H1 (cell line): Measurements from ENCODE around the gene TTC31. TPM values are rescaled to one million over a fixed set of nuclear protein-coding genes. Genes with fewer than 3 reads are reported as not detected.

Source experiments
- CTCF ChIA-PET: fragments of 300-600 bp; sonication (Branson Sonifier 250); formaldehyde crosslinking; loops from one replicate; lab custom pipeline; 2021; ENCODE audit not compliant: partially characterized antibody; lab: Charles Lee
- POLR2A ChIA-PET: fragments of 300-600 bp; sonication (Branson Sonifier 250); formaldehyde crosslinking; loops from one replicate; lab custom pipeline; 2021; ENCODE audit warnings: inconsistent platforms; ENCODE audit not compliant: partially characterized antibody; lab: Charles Lee
- DNase-seq, 2 experiments: peaks; one replicate each; pipeline versions ENCODE4 v3.0.0 to v3.0.0-alpha.2; 2010 to 2022; ENCODE audit warnings: low spot score in 2 of 2, low read depth in 1 of 2, mixed read lengths in 1 of 2
- FAIRE-seq: peaks from 2 replicates; lab custom pipeline; 2011; peaks lifted over from hg19 to GRCh38; lab: Jason Lieb, UNC
- H2AFZ ChIP-seq: 2 replicates; pipeline ENCODE4 v1.8.1; 2012; ENCODE audit warnings: low read length, inconsistent platforms
- H2AK5ac ChIP-seq: 2 replicates; pipeline ENCODE4 v1.6.1; 2013; ENCODE audit warnings: low read depth, low read length
- H2BK120ac ChIP-seq: replicated peaks from 2 replicates; pipeline ENCODE3; 2013; ENCODE audit warnings: low read depth, low read length, inconsistent platforms
- H2BK12ac ChIP-seq: 2 replicates; pipeline ENCODE4 v1.6.1; 2013; ENCODE audit warnings: low read depth, low read length
- H2BK15ac ChIP-seq: 2 replicates; pipeline ENCODE4 v1.6.1; 2013; ENCODE audit warnings: low read length
- H2BK20ac ChIP-seq: 2 replicates; pipeline ENCODE4 v1.6.1; 2013; ENCODE audit warnings: low read length
- H2BK5ac ChIP-seq: 2 replicates; pipeline ENCODE4 v1.6.1; 2013; ENCODE audit warnings: low read depth, low read length
- H3K14ac ChIP-seq: 2 replicates; pipeline ENCODE4 v1.6.1; 2013; ENCODE audit warnings: inconsistent platforms; ENCODE audit not compliant: insufficient read length
- H3K18ac ChIP-seq: 2 replicates; pipeline ENCODE4 v1.6.1; 2013; ENCODE audit warnings: low read length; ENCODE audit errors: extremely low read depth
- H3K23ac ChIP-seq: 2 replicates; pipeline ENCODE4 v1.6.1; 2013; ENCODE audit warnings: inconsistent platforms; ENCODE audit not compliant: insufficient read length
- H3K23me2 ChIP-seq: 2 replicates; pipeline ENCODE4 v1.6.1; 2013; ENCODE audit warnings: low read depth, low read length
- H3K27ac ChIP-seq: 2 replicates; pipeline ENCODE4 v1.6.1; 2011; ENCODE audit warnings: low read depth, low read length, inconsistent platforms
- H3K27me3 ChIP-seq, 4 experiments: replicated peaks in 1 of 4; 1 replicate in 1 of 4; 2 replicates in 3 of 4; pipeline versions ENCODE4 v1.6.1 to v1.8.1; 2011 to 2013; ENCODE audit warnings: low read length in 3 of 4, mild to moderate bottlenecking in 3 of 4, inconsistent platforms in 2 of 4, mixed read lengths in 2 of 4, moderate library complexity in 1 of 4; ENCODE audit not compliant: control insufficient read depth in 3 of 4, insufficient read depth in 3 of 4; ENCODE audit errors: extremely low read depth in 1 of 4
- H3K36me3 ChIP-seq, 4 experiments: 2 replicates each; pipeline versions ENCODE4 v1.6.1 to v1.8.1; 2011 to 2013; ENCODE audit warnings: mild to moderate bottlenecking in 4 of 4, low read length in 3 of 4, moderate library complexity in 2 of 4, control low read depth in 1 of 4, inconsistent platforms in 1 of 4; ENCODE audit not compliant: insufficient read depth in 4 of 4, control insufficient read depth in 2 of 4
- H3K4ac ChIP-seq: replicated peaks from 2 replicates; pipeline ENCODE3; 2013; ENCODE audit warnings: low read length, low read depth, mixed read lengths, inconsistent platforms; ENCODE audit not compliant: insufficient read length
- H3K4me1 ChIP-seq, 4 experiments: replicated peaks in 1 of 4; 1 replicate in 1 of 4; 2 replicates in 3 of 4; pipeline versions ENCODE4 v1.6.1 to v1.8.1; 2011 to 2013; ENCODE audit warnings: low read length in 3 of 4, inconsistent platforms in 2 of 4, mixed read lengths in 1 of 4; ENCODE audit not compliant: insufficient read depth in 4 of 4, control insufficient read depth in 3 of 4
- H3K4me2 ChIP-seq, 2 experiments: 2 replicates each; pipeline versions ENCODE4 v1.6.1 to v1.8.1; 2011 to 2013; ENCODE audit warnings: low read depth in 2 of 2, low read length in 2 of 2, control low read depth in 1 of 2, inconsistent platforms in 1 of 2, mild to moderate bottlenecking in 1 of 2; ENCODE audit not compliant: insufficient read depth in 1 of 2
- H3K4me3 ChIP-seq, 4 experiments: fragments of 200-600, 300-600 bp in 1 of 4; sonication (generic), shearing (Covaris generic), sonication (Bioruptor Twin) in 1 of 4; 2 replicates each; pipeline versions ENCODE4 v1.5.1 to v1.8.1; 2011 to 2016; ENCODE audit warnings: low read length in 4 of 4, low read depth in 3 of 4, control low read depth in 2 of 4, inconsistent platforms in 2 of 4, mild to moderate bottlenecking in 2 of 4, mixed read lengths in 1 of 4, moderate library complexity in 1 of 4; ENCODE audit not compliant: insufficient read depth in 2 of 4; ENCODE audit errors: extremely low read depth in 1 of 4
- H3K56ac ChIP-seq: replicated peaks from 2 replicates; pipeline ENCODE3; 2013; ENCODE audit warnings: low read depth, mild to moderate bottlenecking, mixed read lengths, low read length, inconsistent platforms; ENCODE audit not compliant: insufficient read length
- H3K79me1 ChIP-seq: 2 replicates; pipeline ENCODE4 v1.6.1; 2013; ENCODE audit warnings: low read depth, low read length, control low read depth
- H3K79me2 ChIP-seq, 2 experiments: 2 replicates each; pipeline versions ENCODE4 v1.6.1 to v1.8.1; 2012 to 2013; ENCODE audit warnings: low read length in 2 of 2, mild to moderate bottlenecking in 2 of 2, inconsistent platforms in 1 of 2; ENCODE audit not compliant: insufficient read depth in 2 of 2, control insufficient read depth in 1 of 2
- H3K9ac ChIP-seq, 4 experiments: replicated peaks in 1 of 4; 1 replicate in 1 of 4; 2 replicates in 3 of 4; pipeline versions ENCODE4 v1.6.1 to v1.8.1; 2011 to 2013; ENCODE audit warnings: low read depth in 3 of 4, low read length in 3 of 4, control low read depth in 2 of 4, mild to moderate bottlenecking in 2 of 4, moderate library complexity in 2 of 4, inconsistent platforms in 1 of 4; ENCODE audit errors: extremely low read depth in 1 of 4
- H3K9me3 ChIP-seq, 2 experiments: 2 replicates each; pipeline versions ENCODE4 v1.6.1 to v1.8.1; 2012 to 2013; ENCODE audit warnings: mild to moderate bottlenecking in 2 of 2, moderate library complexity in 2 of 2, control low read depth in 1 of 2, inconsistent platforms in 1 of 2, low read depth in 1 of 2, low read length in 1 of 2, mixed read lengths in 1 of 2; ENCODE audit not compliant: insufficient read depth in 2 of 2
- H4K20me1 ChIP-seq, 2 experiments: replicated peaks in 1 of 2; 2 replicates each; pipeline versions ENCODE3 to v1.8.1; 2011 to 2013; ENCODE audit warnings: inconsistent platforms in 2 of 2, low read length in 2 of 2, mild to moderate bottlenecking in 1 of 2; ENCODE audit not compliant: insufficient read depth in 2 of 2, control insufficient read depth in 1 of 2
- H4K5ac ChIP-seq: 2 replicates; pipeline ENCODE4 v1.6.1; 2013; ENCODE audit warnings: low read length, low read depth, mixed read lengths, inconsistent platforms; ENCODE audit not compliant: insufficient read length
- H4K8ac ChIP-seq: 2 replicates; pipeline ENCODE4 v1.8.0; 2013; ENCODE audit warnings: mild to moderate bottlenecking, moderate library complexity, low read length, inconsistent platforms; ENCODE audit not compliant: insufficient read depth; ENCODE audit errors: extremely low read depth
- H4K91ac ChIP-seq: replicated peaks from 2 replicates; pipeline ENCODE3; 2013; ENCODE audit warnings: low read length, mixed read lengths, inconsistent platforms; ENCODE audit not compliant: insufficient read length
- ASH2L ChIP-seq: fragments of 200-600, 300-600 bp; sonication (generic); IDR thresholded peaks from one replicate; pipeline ENCODE4 v1.7.1; 2017; ENCODE audit warnings: low read length
- BACH1 ChIP-seq: IDR thresholded peaks from 2 replicates; pipeline ENCODE4 v1.6.1; 2012; ENCODE audit warnings: low read length, improper control_type of control experiment
- KDM4A ChIP-seq: IDR thresholded peaks from one replicate; pipeline ENCODE4 v1.7.1; 2012; ENCODE audit warnings: low read depth, mild to moderate bottlenecking, moderate library complexity, low read length, inconsistent platforms; ENCODE audit not compliant: severe bottlenecking
- PHF8 ChIP-seq: fragments of 200-600 bp; sonication (generic); conservative IDR thresholded peaks from 2 replicates; pipeline ENCODE4 v1.7.1; 2012; ENCODE audit warnings: low read depth, mild to moderate bottlenecking, inconsistent platforms, low read length, moderate library complexity
- POLR2AphosphoS5 ChIP-seq: IDR thresholded peaks from 2 replicates; pipeline ENCODE4 v1.6.1; 2011; ENCODE audit warnings: low read depth, low read length
- SAP30 ChIP-seq: fragments of 300-600 bp; sonication (generic); IDR thresholded peaks from 2 replicates; pipeline ENCODE4 v1.7.1; 2012; ENCODE audit warnings: low read length, moderate library complexity, mild to moderate bottlenecking, inconsistent platforms; ENCODE audit not compliant: insufficient read depth, insufficient replicate concordance
- TAF7 ChIP-seq: optimal IDR thresholded peaks from 2 replicates; pipeline ENCODE3; 2011; ENCODE audit warnings: low read depth, mild to moderate bottlenecking, inconsistent platforms, low read length, moderate library complexity, borderline replicate concordance
- ZNF274 ChIP-seq: IDR thresholded peaks from 2 replicates; pipeline ENCODE4 v1.7.0; 2012; ENCODE audit warnings: low read length, borderline replicate concordance; ENCODE audit errors: extremely low read depth
- WGBS, 2 experiments: shearing (Covaris generic) in 1 of 2; methylation state at CpG; one replicate each; pipeline versions ENCODE4 v1.1.6 to v1.1.7; 2013 to 2015; ENCODE audit warnings: low lambda C conversion rate in 2 of 2, mixed read lengths in 2 of 2, inconsistent platforms in 1 of 2, low coverage in 1 of 2, missing lambda C conversion rate in 1 of 2; ENCODE audit not compliant: insufficient replicate concordance in 2 of 2, insufficient coverage in 1 of 2, insufficient read length in 1 of 2; ENCODE audit errors: extremely low coverage in 1 of 2, missing lambda C conversion rate in 1 of 2; 5-methylcytosine and 5-hydroxymethylcytosine counted together
- polyA plus RNA-seq, 7 experiments: library from polyadenylated mRNA; depleted of rRNA in 3 of 7; stranded (reverse) in 5 of 7; unstranded in 2 of 7; fragments of >200 nt in 5 of 7; fragments of 200-250 nt in 2 of 7; gene quantifications; 1 replicate in 5 of 7; 2 replicates in 1 of 7; 4 replicates in 1 of 7; pipeline versions ENCODE4 v1.2.1 to v1.2.3, GENCODE V29; 2011 to 2013; ENCODE audit warnings: missing spikeins in 2 of 7, mixed read lengths in 2 of 7
- total RNA-seq: library from RNA; stranded (reverse); fragmentation: NEBNext Ultra II Directional; extraction: Animal tissue kit (Norgen Biotek cat#: 25700); gene quantifications from 2 replicates; pipeline ENCODE4 v1.2.1, GENCODE V29; 2021
- TF ChIP-seq, protein P1 (sequence below): IDR thresholded peaks from 2 replicates; pipeline ENCODE4 v1.6.1; 2012; ENCODE audit warnings: inconsistent platforms
- TF ChIP-seq, protein P2 (sequence below): IDR thresholded peaks from 2 replicates; pipeline ENCODE4 v1.6.1; 2012; ENCODE audit warnings: inconsistent platforms

The TTC31 gene
- total and polyA plus RNA-seq, 2 of the 8 experiments (the other 6 are each of a cell fraction or from before 2014, with no cell fraction given) = 28.8 to 29.9 TPM

DNA sequence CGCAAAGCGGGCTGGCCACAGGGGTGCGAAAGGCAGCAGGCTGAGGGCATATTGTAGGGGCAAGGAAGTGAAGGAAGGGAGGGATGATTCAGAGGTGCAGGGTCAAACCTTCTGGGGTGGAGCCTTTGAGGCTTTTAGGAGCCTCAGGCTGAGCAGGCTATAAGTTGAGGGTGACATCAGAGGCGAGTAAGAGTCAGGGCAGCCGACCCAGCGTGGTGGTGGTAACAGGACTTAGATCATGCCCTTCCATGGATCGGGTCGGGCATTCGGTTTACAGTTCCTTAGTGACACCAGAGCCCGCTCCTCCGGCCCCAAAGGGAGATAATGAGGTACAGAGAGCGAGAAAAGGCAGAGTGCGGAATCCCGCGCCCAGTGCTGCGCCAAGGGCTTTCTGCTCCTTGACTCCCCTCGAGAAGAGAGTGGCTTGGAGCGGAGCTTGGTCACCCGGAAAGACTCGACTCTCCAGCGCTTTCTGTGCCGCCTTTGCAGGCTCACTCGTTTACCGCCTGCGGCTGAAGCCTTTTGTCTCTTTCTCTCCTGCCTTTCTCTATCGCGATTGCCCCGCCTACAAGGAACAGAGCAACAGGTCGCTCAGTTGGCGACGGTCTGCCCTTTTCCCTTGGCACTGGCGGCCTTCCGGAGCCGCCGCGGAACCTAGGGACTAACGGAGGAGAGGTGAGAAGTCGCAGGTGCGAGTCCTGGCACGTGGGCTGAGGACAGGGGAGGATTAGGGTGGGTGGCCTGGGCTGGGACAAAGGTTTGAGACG, 15.8 kb downstream of the TTC31 start:
- H3K9ac ChIP-seq = no peak overlapping the region
- H3K4me2 ChIP-seq = peak overlapping the region; percentile 78 to 97
- peak overlapping the region; percentile 62 for H4K91ac ChIP-seq
- H2BK20ac ChIP-seq = peak overlapping the region; percentile 48
- FAIRE-seq = no peak
- peak overlapping the region; percentile 20 to 57 (median 46); a peak in 7 of 8 replicates for H3K4me3 ChIP-seq
- H2BK5ac ChIP-seq = 0 out of 2 replicates have a peak overlapping the region, but pooled peaks have one; percentile 26
- no peak overlapping the region for H3K27ac ChIP-seq
- H2BK120ac ChIP-seq = no peak overlapping the region
- H3K36me3 ChIP-seq = no peaks in the 10 kb centered on the region; a peak in 1 of 8 replicates
- H3K23ac ChIP-seq = no peak overlapping the region
- H2BK15ac ChIP-seq = 0 out of 2 replicates have a peak overlapping the region, but pooled peaks have one; percentile 72
- H3K23me2 ChIP-seq = peaks cover 32% of the 10 kb centered on the region; the same call in 1 of the 2 replicates
- H2AFZ ChIP-seq = peak overlapping the region; percentile 47
- no peak overlapping the region for H3K4ac ChIP-seq
- H3K79me1 ChIP-seq = no peaks in the 10 kb centered on the region
- peaks cover 0 to 16% of the 10 kb centered on the region in 2 experiments for H4K20me1 ChIP-seq
- peak overlapping the region; percentile 90 for H4K8ac ChIP-seq
- H3K18ac ChIP-seq = peak overlapping the region; percentile 96
- no peak overlapping the region for H4K5ac ChIP-seq
- CTCF ChIA-PET = interaction anchor here (0.6 to 5.1 kb wide), 7 partner anchors 11 to 90 kb away, joined by 3 to 24 read pairs (median 8); partner anchors contain the start of genes CCDC142 and TTC31
- H3K27me3 ChIP-seq = peaks cover 75 to 88% (median 87%) of the 10 kb centered on the region in 4 experiments
- 2% methylated on average over 40 of the region's 41 CpGs; no CpG with 5 or more reads in 1 of the 2 experiments for WGBS, 2 experiments
- H2AK5ac ChIP-seq = no peak overlapping the region
- peaks cover 7 to 53% (median 31%) of the 10 kb centered on the region in 4 experiments for H3K4me1 ChIP-seq
- no peaks in the 10 kb centered on the region for H3K9me3 ChIP-seq
- peak in 1 of 2 experiments; percentile 83 for DNase-seq
- no peaks in the 10 kb centered on the region for H3K79me2 ChIP-seq
- no peak overlapping the region for H3K56ac ChIP-seq
- H2BK12ac ChIP-seq = peak overlapping the region; percentile 94; the same call in 1 of the 2 replicates
- H3K14ac ChIP-seq = no peak overlapping the region
- POLR2A ChIA-PET = interaction anchor here (0.7 to 9.4 kb wide), 16 partner anchors 8 to 86 kb away, joined by 3 to 73 read pairs (median 5); partner anchors contain the start of genes AUP1, CCDC142, DQX1 and HTRA2
- TF ChIP-seq ZNF274 = no peak
- no peak for TF ChIP-seq SAP30
- TF ChIP-seq, protein P1, sequence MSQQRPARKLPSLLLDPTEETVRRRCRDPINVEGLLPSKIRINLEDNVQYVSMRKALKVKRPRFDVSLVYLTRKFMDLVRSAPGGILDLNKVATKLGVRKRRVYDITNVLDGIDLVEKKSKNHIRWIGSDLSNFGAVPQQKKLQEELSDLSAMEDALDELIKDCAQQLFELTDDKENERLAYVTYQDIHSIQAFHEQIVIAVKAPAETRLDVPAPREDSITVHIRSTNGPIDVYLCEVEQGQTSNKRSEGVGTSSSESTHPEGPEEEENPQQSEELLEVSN = peak; percentile 78
- TF ChIP-seq ASH2L = peak; percentile 46
- TF ChIP-seq PHF8 = no peak
- peak; percentile 64 for TF ChIP-seq KDM4A
- TF ChIP-seq TAF7 = peak; percentile 17
- 0 out of 2 replicates have a peak, but pooled peaks have one; percentile 22 for TF ChIP-seq POLR2AphosphoS5
- TF ChIP-seq, protein P2, sequence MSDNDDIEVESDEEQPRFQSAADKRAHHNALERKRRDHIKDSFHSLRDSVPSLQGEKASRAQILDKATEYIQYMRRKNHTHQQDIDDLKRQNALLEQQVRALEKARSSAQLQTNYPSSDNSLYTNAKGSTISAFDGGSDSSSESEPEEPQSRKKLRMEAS = peak; percentile 87
- peak; percentile 93 for TF ChIP-seq BACH1
